WTC11 (cell line): Measurements from ENCODE around the gene BLOC1S3. TPM values are rescaled to one million over a fixed set of nuclear protein-coding genes. Genes with fewer than 3 reads are reported as not detected.

ENCODE experiments used
- ATAC-seq: fragments of 200-7000 bp; cut with Tn5 transposase; 2 replicates; pipeline ENCODE4 v1.10.0; 2021; ENCODE audit warnings: mild to moderate bottlenecking, moderate library complexity
- CTCF ChIA-PET: fragments of 300-600 bp; sonication (Branson Sonifier 250); formaldehyde crosslinking; loops from one replicate; lab custom pipeline; 2021; ENCODE audit warnings: antibody characterized with exemption; lab: Charles Lee
- POLR2A ChIA-PET: fragments of 350-600 bp; sonication (Branson Sonifier 250); formaldehyde crosslinking; loops from one replicate; lab custom pipeline; 2021; ENCODE audit warnings: antibody characterized with exemption; lab: Charles Lee
- DNase-seq: peaks from one replicate; pipeline ENCODE4 v3.0.0; 2021; ENCODE audit warnings: low spot score
- H3K27ac Mint-ChIP-seq: 2 replicates; pipeline ENCODE4 v1.8.0; 2021; ENCODE audit warnings: mixed read lengths
- H3K27me3 Mint-ChIP-seq: 2 replicates; pipeline ENCODE4 v1.8.0; 2021; ENCODE audit warnings: low read depth, mild to moderate bottlenecking, moderate library complexity, mixed read lengths
- H3K36me3 Mint-ChIP-seq: 2 replicates; pipeline ENCODE4 v1.8.0; 2021; ENCODE audit warnings: mixed read lengths
- H3K4me1 Mint-ChIP-seq: 2 replicates; pipeline ENCODE4 v1.8.0; 2022; ENCODE audit warnings: mixed read lengths
- H3K4me3 Mint-ChIP-seq: 2 replicates; pipeline ENCODE4 v1.8.0; 2021; ENCODE audit warnings: mild to moderate bottlenecking, moderate library complexity, mixed read lengths
- H3K9me3 Mint-ChIP-seq: 2 replicates; pipeline ENCODE4 v1.8.0; 2021; ENCODE audit warnings: mixed read lengths
- CTCF ChIP-seq: fragments of 200-600 bp; IDR thresholded peaks from 2 replicates; pipeline ENCODE4 v1.8.0; 2022; ENCODE audit warnings: antibody characterized with exemption
- E2F5 ChIP-seq: sonication (generic); formaldehyde crosslinking; IDR thresholded peaks from 2 replicates; pipeline ENCODE4 v1.8.1; 2022; ENCODE audit warnings: mild to moderate bottlenecking, moderate library complexity, missing genetic modification reagents
- ERG ChIP-seq: fragments of 250-450 bp; sonication (Bioruptor Pico); IDR thresholded peaks from 2 replicates; pipeline ENCODE4 v1.8.0; 2021; ENCODE audit warnings: mild to moderate bottlenecking
- HMGA2 ChIP-seq: fragments of 250-450 bp; sonication (Bioruptor Pico); IDR thresholded peaks from 2 replicates; pipeline ENCODE4 v1.4.0; 2021; ENCODE audit warnings: mild to moderate bottlenecking, moderate library complexity
- KAT7 ChIP-seq: sonication (generic); formaldehyde crosslinking; IDR thresholded peaks from 2 replicates; pipeline ENCODE4 v1.8.1; 2023; ENCODE audit warnings: missing genetic modification reagents, mild to moderate bottlenecking, borderline replicate concordance
- MYBL2 ChIP-seq: sonication (generic); formaldehyde crosslinking; IDR thresholded peaks from 2 replicates; pipeline ENCODE4 v1.8.1; 2023; ENCODE audit warnings: mild to moderate bottlenecking, moderate library complexity, missing genetic modification reagents
- NFATC4 ChIP-seq: fragments of 250-450 bp; sonication (Bioruptor Pico); IDR thresholded peaks from 2 replicates; pipeline ENCODE4 v1.9.0; 2021; ENCODE audit warnings: mild to moderate bottlenecking
- USF1 ChIP-seq: sonication (generic); formaldehyde crosslinking; IDR thresholded peaks from 2 replicates; pipeline ENCODE4 v1.8.0; 2022; ENCODE audit warnings: mild to moderate bottlenecking, missing genetic modification reagents
- ZBTB21 ChIP-seq: sonication (generic); formaldehyde crosslinking; IDR thresholded peaks from 2 replicates; pipeline ENCODE4 v1.8.1; 2023; ENCODE audit warnings: mild to moderate bottlenecking, missing genetic modification reagents, borderline replicate concordance
- ZBTB43 ChIP-seq: sonication (generic); formaldehyde crosslinking; IDR thresholded peaks from 2 replicates; pipeline ENCODE4 v1.8.1; 2023; ENCODE audit warnings: mild to moderate bottlenecking, missing genetic modification reagents
- ZNF138 ChIP-seq: sonication (generic); formaldehyde crosslinking; conservative IDR thresholded peaks from 2 replicates; pipeline ENCODE4 v1.8.1; 2022; ENCODE audit warnings: mild to moderate bottlenecking, moderate library complexity, missing genetic modification reagents
- ZNF317 ChIP-seq: sonication (generic); formaldehyde crosslinking; IDR thresholded peaks from 2 replicates; pipeline ENCODE4 v1.8.1; 2023; ENCODE audit warnings: low read depth, mild to moderate bottlenecking, moderate library complexity, missing genetic modification reagents, borderline replicate concordance
- ZNF416 ChIP-seq: fragments of 250-450 bp; sonication (Bioruptor Pico); IDR thresholded peaks from 2 replicates; pipeline ENCODE4 v1.9.0; 2021; ENCODE audit warnings: mild to moderate bottlenecking, inconsistent platforms
- ZNF423 ChIP-seq: fragments of 250-450 bp; sonication (Bioruptor Pico); IDR thresholded peaks from 2 replicates; pipeline ENCODE4 v2.1.2; 2022; ENCODE audit warnings: mild to moderate bottlenecking, moderate library complexity
- ZNF512 ChIP-seq: sonication (generic); formaldehyde crosslinking; IDR thresholded peaks from 2 replicates; pipeline ENCODE4 v1.8.1; 2022; ENCODE audit warnings: missing genetic modification reagents, borderline replicate concordance
- ZNF532 ChIP-seq: fragments of 250-450 bp; sonication (Bioruptor Pico); IDR thresholded peaks from 2 replicates; pipeline ENCODE4 v1.9.0; 2021; ENCODE audit warnings: mild to moderate bottlenecking, borderline replicate concordance
- total RNA-seq: library from RNA; stranded (reverse); gene quantifications from 3 replicates; pipeline ENCODE4 v1.2.3, GENCODE V29; 2021

BLOC1S3 gene
- total RNA-seq, 1 experiment from 2014 or later: 10.0 TPM

- DNase-seq (no peak), ATAC-seq (no peak)
- CTCF ChIA-PET: interaction anchor here (0.8 to 4.8 kb wide), 20 partner anchors 8 to 194 kb away, joined by 3 to 21 read pairs (median 6); partner anchors contain the start of genes BLOC1S3, GEMIN7, NKPD1 and PPP1R37
- POLR2A ChIA-PET: no interaction called here
- H3K9me3 Mint-ChIP-seq: no peaks in the 10 kb centered on the region
- no peak overlapping the region for H3K4me3 Mint-ChIP-seq
- H3K4me1 Mint-ChIP-seq: peaks cover 11% of the 10 kb centered on the region
- TF ChIP-seq ERG (no peak), ZNF423 (no peak), USF1 (no peak), ZNF317 (CRISPR knock-in tag) (no peak), ZNF416 (CRISPR knock-in tag) (no peak), ZBTB21 (no peak), E2F5 (CRISPR knock-in tag) (no peak), ZBTB43 (CRISPR knock-in tag) (no peak), MYBL2 (CRISPR knock-in tag) (no peak), KAT7 (CRISPR knock-in tag) (no peak), CTCF (no peak), ZNF138 (CRISPR knock-in tag) (no peak), ZNF532 (CRISPR knock-in tag) (no peak), HMGA2 (CRISPR knock-in tag) (no peak), NFATC4 (CRISPR knock-in tag) (no peak), ZNF512 (no peak)
- H3K27me3 Mint-ChIP-seq: peaks cover 52% of the 10 kb centered on the region
- H3K36me3 Mint-ChIP-seq: no peaks in the 10 kb centered on the region
- no peak overlapping the region for H3K27ac Mint-ChIP-seq
Measured at GRCh38 chr19:45151320-45151719, 27.3 kb upstream of the BLOC1S3 start.
